ENCODE data around the gene THUMPD1. TPM values are rescaled to one million over a fixed set of nuclear protein-coding genes. Genes with fewer than 3 reads are reported as not detected.
"Not testable (repeated sequence)": the region's sequence is repeated elsewhere in the genome, so short reads cannot be mapped to it uniquely, and the experiment has no call there.

THUMPD1 gene
- total and polyA plus RNA-seq, 10 of the 15 experiments (the other 5 are each of a cell fraction or from before 2014, with no cell fraction given) = 21.5 to 49.5 (median 36.9) TPM

DNA sequence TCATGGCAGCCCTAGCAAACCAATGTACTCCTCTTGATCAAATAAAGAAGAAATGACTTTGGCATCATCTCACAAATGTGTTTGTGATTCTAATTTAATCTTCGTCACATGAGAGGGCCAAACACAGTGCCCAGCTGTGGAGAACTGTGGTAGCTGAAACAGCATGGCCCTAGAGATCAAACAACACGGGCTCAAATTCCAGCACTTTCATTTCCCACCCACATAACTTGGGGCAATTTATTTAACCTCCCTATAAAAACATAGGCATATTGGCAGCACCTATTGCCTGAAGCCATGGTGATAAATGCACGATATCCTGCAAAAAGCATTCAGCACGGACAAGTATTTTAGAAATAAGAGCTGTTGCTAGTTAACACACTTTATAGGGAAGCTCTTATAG, 46.6 kb downstream of the THUMPD1 start:
- Histone ChIP-seq H3K9me3 (replicated peaks; ENCODE audit: control insufficient read depth, insufficient read depth, low read length) (no peaks in the 10 kb centered on the region), H3K4me2 (ENCODE audit: control insufficient read depth, insufficient read depth) (no peak overlapping the region), H3K4me3 (no peak overlapping the region), H3K4me1 (ENCODE audit: control insufficient read depth, insufficient read depth, low read length) (no peaks in the 10 kb centered on the region), H3K27ac (ENCODE audit: control insufficient read depth, insufficient read depth) (no peak overlapping the region), H3K79me2 (ENCODE audit: control insufficient read depth, insufficient read depth, low read length) (no peaks in the 10 kb centered on the region), H3K27me3 (replicated peaks in 1 of 2; ENCODE audit: control insufficient read depth in 2 of 2, insufficient read depth in 2 of 2, low read length in 1 of 2) (no peaks in the 10 kb centered on the region), H3K9ac (ENCODE audit: control insufficient read depth, insufficient read depth, low read length) (no peak overlapping the region), H4K20me1 (ENCODE audit: control insufficient read depth, insufficient read depth) (no peaks in the 10 kb centered on the region), H3K36me3 (ENCODE audit: control insufficient read depth in 2 of 2, insufficient read depth in 2 of 2, low read length in 1 of 2) (no peaks in the 10 kb centered on the region), H2AFZ (ENCODE audit: control insufficient read depth, low read depth, low read length) (no peak overlapping the region)
- in situ Hi-C loops (cut with MboI) (no loop called here), intact Hi-C loops (cut with micrococcal nuclease; ENCODE audit: unreplicated experiment) (no loop called here)
- no peak for TF ChIP-seq ZSCAN29 (IDR thresholded peaks at IDR 0.05)
- TF ChIP-seq RBBP5 (conservative IDR thresholded peaks at IDR 0.05) = no peak
- TF ChIP-seq NFXL1 (IDR thresholded peaks at IDR 0.05; ENCODE audit: borderline replicate concordance) = no peak
- no peak for TF ChIP-seq SP1 (IDR thresholded peaks at IDR 0.05; ENCODE audit: low read depth, low read length)
- no peak for TF ChIP-seq IKZF2 (IDR thresholded peaks at IDR 0.05)
- no peak for TF ChIP-seq NFYA (IDR thresholded peaks at IDR 0.05; ENCODE audit: borderline replicate concordance, low read depth, low read length)
- TF ChIP-seq, protein P1, sequence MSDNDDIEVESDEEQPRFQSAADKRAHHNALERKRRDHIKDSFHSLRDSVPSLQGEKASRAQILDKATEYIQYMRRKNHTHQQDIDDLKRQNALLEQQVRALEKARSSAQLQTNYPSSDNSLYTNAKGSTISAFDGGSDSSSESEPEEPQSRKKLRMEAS (IDR thresholded peaks at IDR 0.05; ENCODE audit: low read depth, low read length) = no peak
- TF ChIP-seq JUND (IDR thresholded peaks at IDR 0.05; ENCODE audit: low read depth, low read length) = no peak
- no peak for TF ChIP-seq PAX8 (IDR thresholded peaks at IDR 0.05)
- TF ChIP-seq, protein P2, sequence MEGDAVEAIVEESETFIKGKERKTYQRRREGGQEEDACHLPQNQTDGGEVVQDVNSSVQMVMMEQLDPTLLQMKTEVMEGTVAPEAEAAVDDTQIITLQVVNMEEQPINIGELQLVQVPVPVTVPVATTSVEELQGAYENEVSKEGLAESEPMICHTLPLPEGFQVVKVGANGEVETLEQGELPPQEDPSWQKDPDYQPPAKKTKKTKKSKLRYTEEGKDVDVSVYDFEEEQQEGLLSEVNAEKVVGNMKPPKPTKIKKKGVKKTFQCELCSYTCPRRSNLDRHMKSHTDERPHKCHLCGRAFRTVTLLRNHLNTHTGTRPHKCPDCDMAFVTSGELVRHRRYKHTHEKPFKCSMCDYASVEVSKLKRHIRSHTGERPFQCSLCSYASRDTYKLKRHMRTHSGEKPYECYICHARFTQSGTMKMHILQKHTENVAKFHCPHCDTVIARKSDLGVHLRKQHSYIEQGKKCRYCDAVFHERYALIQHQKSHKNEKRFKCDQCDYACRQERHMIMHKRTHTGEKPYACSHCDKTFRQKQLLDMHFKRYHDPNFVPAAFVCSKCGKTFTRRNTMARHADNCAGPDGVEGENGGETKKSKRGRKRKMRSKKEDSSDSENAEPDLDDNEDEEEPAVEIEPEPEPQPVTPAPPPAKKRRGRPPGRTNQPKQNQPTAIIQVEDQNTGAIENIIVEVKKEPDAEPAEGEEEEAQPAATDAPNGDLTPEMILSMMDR (IDR thresholded peaks at IDR 0.05 in 2 of 3, conservative IDR thresholded peaks at IDR 0.05 in 1 of 3; ENCODE audit: control insufficient read depth in 2 of 3, extremely low read depth in 1 of 3, insufficient read depth in 1 of 3, low read depth in 3 of 3, low read length in 3 of 3) = no peak
- no TSS peak for BruUV-seq (replicated peaks)
- no peak for ATAC-seq
- CTCF ChIA-PET = interaction anchor here (0.6 to 1.1 kb wide), 2 partner anchors 8 to 35 kb away, joined by 3 read pairs; no protein-coding TSS in a partner anchor
- POLR2A ChIA-PET = no interaction called here
- RAD21 ChIA-PET (ENCODE audit: unreplicated experiment) = no interaction called here
- SMC1A ChIA-PET (ENCODE audit: uncharacterized antibody, unreplicated experiment) = interaction anchor here (2.0 kb wide), 1 partner anchor 19 kb away, joined by 7 read pairs; no protein-coding TSS in a partner anchor
- WGBS (ENCODE audit: insufficient coverage, insufficient replicate concordance, low lambda C conversion rate, missing lambda C conversion rate) = 29% methylated on average over 4 of the region's 4 CpGs
- no peak for DNase-seq (ENCODE audit: low read depth, low spot score)
- no peak for FAIRE-seq

DNA sequence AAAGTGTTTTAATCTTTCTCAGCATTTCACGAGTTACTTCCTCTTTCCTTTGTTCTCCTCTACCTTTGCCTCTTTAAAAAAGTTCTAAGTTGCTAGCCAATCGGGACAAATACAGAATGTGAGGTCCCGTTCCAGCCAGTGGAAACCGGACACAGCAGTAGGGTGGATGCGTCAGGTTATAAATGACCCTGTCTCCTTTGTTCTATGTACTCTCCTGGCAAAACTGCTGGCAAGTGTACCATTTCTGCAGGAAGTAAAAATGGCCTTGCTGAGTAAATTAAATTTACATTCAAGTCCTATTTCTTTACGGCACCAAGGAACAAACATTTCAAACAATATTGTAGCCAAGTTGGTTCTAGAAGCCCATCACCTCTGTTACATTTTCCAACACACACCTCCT, 47.5 kb downstream of the THUMPD1 start:
- ATAC-seq; H3K36me3 ChIP-seq (ENCODE audit: control insufficient read depth in 2 of 2, insufficient read depth in 2 of 2, low read length in 1 of 2); H3K4me2 ChIP-seq (ENCODE audit: control insufficient read depth, insufficient read depth); FAIRE-seq; POLR2A ChIA-PET; SMC1A ChIA-PET (ENCODE audit: uncharacterized antibody, unreplicated experiment); in situ Hi-C loops (cut with MboI); H3K27ac ChIP-seq (ENCODE audit: control insufficient read depth, insufficient read depth); H3K27me3 ChIP-seq (replicated peaks in 1 of 2; ENCODE audit: control insufficient read depth in 2 of 2, insufficient read depth in 2 of 2, low read length in 1 of 2); H3K79me2 ChIP-seq (ENCODE audit: control insufficient read depth, insufficient read depth, low read length); H3K4me3 ChIP-seq; H2AFZ ChIP-seq (ENCODE audit: control insufficient read depth, low read depth, low read length); RAD21 ChIA-PET (ENCODE audit: unreplicated experiment); BruUV-seq (replicated peaks); H3K9me3 ChIP-seq (replicated peaks; ENCODE audit: control insufficient read depth, insufficient read depth, low read length); H3K9ac ChIP-seq (ENCODE audit: control insufficient read depth, insufficient read depth, low read length); H3K4me1 ChIP-seq (ENCODE audit: control insufficient read depth, insufficient read depth, low read length); H4K20me1 ChIP-seq (ENCODE audit: control insufficient read depth, insufficient read depth); DNase-seq (ENCODE audit: low read depth, low spot score): not testable (repeated sequence)
- intact Hi-C loops (cut with micrococcal nuclease; ENCODE audit: unreplicated experiment) = loop anchor here (5.0 kb wide), 1 partner anchor 92 kb away; no protein-coding TSS in a partner anchor
- 20% methylated on average over 6 of the region's 6 CpGs for WGBS (ENCODE audit: insufficient coverage, insufficient replicate concordance, low lambda C conversion rate, missing lambda C conversion rate)
- CTCF ChIA-PET = interaction anchor here (1.0 to 1.1 kb wide), 2 partner anchors 10 to 34 kb away, joined by 3 read pairs; no protein-coding TSS in a partner anchor

Data from GM12878 (cell line).